ENCODE measurements around the gene FAM43B. TPM values are rescaled to one million over a fixed set of nuclear protein-coding genes. Genes with fewer than 3 reads are reported as not detected.

Gene FAM43B
- polyA plus RNA-seq, 3 donors, result 0.28 to 1.5 (median 0.80) TPM

Other genes with a start within 250 kb of the FAM43B start
- 10 to 100 TPM in 1 of 3 donors, 1 to 10 TPM in 2; 2.2 to 36.2 (median 6.2) TPM for gene CAMK2N1, start 66.4 kb upstream of the FAM43B start, polyA plus RNA-seq
- gene MUL1, start 44.4 kb upstream of the FAM43B start, polyA plus RNA-seq, result 10 to 100 TPM in 2 of 3 donors, 1 to 10 TPM in 1; 6.6 to 20.5 (median 20.2) TPM
- 10 to 100 TPM in 1 of 3 donors, 1 to 10 TPM in 1, under 1 TPM in 1; 0.66 to 29.8 (median 9.8) TPM for gene CDA, start 36.5 kb downstream of the FAM43B start, polyA plus RNA-seq
- gene PINK1, start 80.9 kb downstream of the FAM43B start, polyA plus RNA-seq, result 100 to 1,000 TPM in 1 of 3 donors, 10 to 100 TPM in 2; 34.6 to 132 (median 77.5) TPM
- 100 to 1,000 TPM in 2 of 3 donors, 10 to 100 TPM in 1; 80.2 to 182 (median 157) TPM for gene DDOST, start 108.8 kb downstream of the FAM43B start, polyA plus RNA-seq
- 1 to 10 TPM in 2 of 3 donors, under 1 TPM in 1; 0.89 to 5.4 (median 4.2) TPM for gene KIF17, start 165.4 kb downstream of the FAM43B start, polyA plus RNA-seq
- under 1 TPM in 2 of 3 donors, not detected in 1; 0.03 to 0.39 TPM for gene SH2D5, start 180.1 kb downstream of the FAM43B start, polyA plus RNA-seq
- gene HP1BP3, start 234.7 kb downstream of the FAM43B start, polyA plus RNA-seq, result 100 to 1,000 TPM in 1 of 3 donors, 10 to 100 TPM in 2; 51.6 to 108 (median 70.0) TPM

All from adipose tissue (tissue), 3 donors.